IMR-90 (cell line): ENCODE data around the gene SPNS2. TPM values are rescaled to one million over a fixed set of nuclear protein-coding genes. Genes with fewer than 3 reads are reported as not detected.
A peak's percentile ranks its signal among the peaks of the same experiment; 100 is the strongest.

Experiments
- ATAC-seq: fragments of 200-7000 bp; cut with Tn5 transposase; 2 replicates; pipeline ENCODE4 v1.9.1; 2020; ENCODE audit warnings: low read depth, mild to moderate bottlenecking, moderate library complexity
- BruUV-seq: library from RNA; stranded (reverse); fragments of 400-500 nt; replicated peaks from 2 replicates; lab custom pipeline; 2021; lab: Mats Ljungman, UMichigan
- CTCF ChIA-PET: fragments of 300-600 bp; formaldehyde crosslinking; extraction: SDS; loops from one replicate; lab custom pipeline; 2021; ENCODE audit warnings: antibody characterized with exemption; lab: Yijun Ruan, JAX
- POLR2A ChIA-PET: fragments of 300-600 bp; sonication (Branson Sonifier 250); formaldehyde crosslinking; loops from one replicate; lab custom pipeline; 2022; ENCODE audit warnings: antibody characterized with exemption; ENCODE audit not compliant: unreplicated experiment; lab: Charles Lee
- DNase-seq: peaks from one replicate; pipeline ENCODE4 v3.0.0; 2013
- H2AFZ ChIP-seq: replicated peaks from 2 replicates; pipeline ENCODE3; 2013; ENCODE audit warnings: low read length, mild to moderate bottlenecking; ENCODE audit not compliant: poor library complexity
- H2AK5ac ChIP-seq: 2 replicates; pipeline ENCODE4 v1.6.1; 2013; ENCODE audit warnings: low read depth, low read length, inconsistent platforms
- H2AK9ac ChIP-seq: replicated peaks from 2 replicates; pipeline ENCODE3; 2013; ENCODE audit warnings: mild to moderate bottlenecking, low read depth, low read length, moderate library complexity; ENCODE audit not compliant: poor library complexity
- H2BK120ac ChIP-seq: 2 replicates; pipeline ENCODE4 v1.6.1; 2013; ENCODE audit warnings: low read depth, low read length, inconsistent platforms
- H2BK15ac ChIP-seq: 3 replicates; pipeline ENCODE4 v1.6.1; 2013; ENCODE audit warnings: low read depth, low read length, inconsistent platforms
- H2BK20ac ChIP-seq: 2 replicates; pipeline ENCODE4 v1.6.1; 2013; ENCODE audit warnings: low read depth, mild to moderate bottlenecking, inconsistent platforms, low read length, moderate library complexity
- H2BK5ac ChIP-seq: 2 replicates; pipeline ENCODE4 v1.6.1; 2013; ENCODE audit warnings: mild to moderate bottlenecking, low read depth, low read length, inconsistent platforms; ENCODE audit not compliant: poor library complexity, severe bottlenecking
- H3K14ac ChIP-seq: replicated peaks from 2 replicates; pipeline ENCODE4 v1.6.1; 2013; ENCODE audit warnings: low read depth, low read length, inconsistent platforms
- H3K18ac ChIP-seq: 2 replicates; pipeline ENCODE4 v1.6.1; 2013; ENCODE audit warnings: low read depth, low read length, control low read depth
- H3K23ac ChIP-seq: 2 replicates; pipeline ENCODE4 v1.6.1; 2013; ENCODE audit warnings: low read depth, low read length, inconsistent platforms
- H3K27ac ChIP-seq: 2 replicates; pipeline ENCODE4 v1.5.1; 2013; ENCODE audit warnings: mild to moderate bottlenecking, control low read depth, low read length; ENCODE audit not compliant: insufficient read depth
- H3K27me3 ChIP-seq: 2 replicates; pipeline ENCODE4 v1.6.1; 2013; ENCODE audit warnings: low read length; ENCODE audit not compliant: control insufficient read depth, insufficient read depth
- H3K36me3 ChIP-seq: 2 replicates; pipeline ENCODE4 v1.6.1; 2013; ENCODE audit warnings: low read length, mixed read lengths; ENCODE audit not compliant: control insufficient read depth, insufficient read depth
- H3K4ac ChIP-seq: 2 replicates; pipeline ENCODE4 v1.6.1; 2013; ENCODE audit warnings: low read depth, low read length, inconsistent platforms
- H3K4me1 ChIP-seq: 2 replicates; pipeline ENCODE4 v1.6.1; 2013; ENCODE audit warnings: low read length, mixed read lengths; ENCODE audit not compliant: control insufficient read depth, insufficient read depth
- H3K4me2 ChIP-seq: 2 replicates; pipeline ENCODE4 v1.6.1; 2013; ENCODE audit warnings: low read depth, mild to moderate bottlenecking, control low read depth, low read length, moderate library complexity
- H3K4me3 ChIP-seq: 2 replicates; pipeline ENCODE4 v1.5.1; 2013; ENCODE audit warnings: low read depth, mild to moderate bottlenecking, control low read depth, low read length, moderate library complexity; ENCODE audit not compliant: insufficient read depth
- H3K56ac ChIP-seq: 2 replicates; pipeline ENCODE4 v1.6.1; 2013; ENCODE audit warnings: low read length, inconsistent platforms; ENCODE audit not compliant: insufficient read depth; ENCODE audit errors: extremely low read depth
- H3K79me1 ChIP-seq, 2 experiments: 2 replicates each; pipeline ENCODE4 v1.6.1; 2013; ENCODE audit warnings: low read length in 2 of 2, inconsistent platforms in 1 of 2, low read depth in 1 of 2
- H3K9ac ChIP-seq: 2 replicates; pipeline ENCODE4 v1.6.1; 2013; ENCODE audit warnings: low read depth, low read length, control low read depth
- H3K9me1 ChIP-seq: 2 replicates; pipeline ENCODE4 v1.6.1; 2013; ENCODE audit warnings: low read length, inconsistent platforms; ENCODE audit not compliant: insufficient read depth
- H3K9me3 ChIP-seq: 2 replicates; pipeline ENCODE4 v1.6.1; 2013; ENCODE audit warnings: low read length; ENCODE audit not compliant: control insufficient read depth, insufficient read depth
- H4K20me1 ChIP-seq: 2 replicates; pipeline ENCODE4 v1.6.1; 2013; ENCODE audit warnings: low read length, inconsistent platforms; ENCODE audit not compliant: insufficient read depth
- H4K5ac ChIP-seq: 2 replicates; pipeline ENCODE4 v1.6.1; 2013; ENCODE audit warnings: mild to moderate bottlenecking, low read depth, low read length, control low read depth
- H4K8ac ChIP-seq, 2 experiments: 2 replicates each; pipeline ENCODE4 v1.6.1; 2013; ENCODE audit warnings: low read depth in 2 of 2, low read length in 2 of 2, control low read depth in 1 of 2, inconsistent platforms in 1 of 2
- H4K91ac ChIP-seq: 2 replicates; pipeline ENCODE4 v1.6.1; 2013; ENCODE audit warnings: low read depth, low read length, inconsistent platforms; ENCODE audit not compliant: insufficient read depth
- BHLHE40 ChIP-seq: fragments of 150-350 bp; IDR thresholded peaks from 2 replicates; pipeline ENCODE4 v1.6.1; 2016; ENCODE audit warnings: mild to moderate bottlenecking, low read depth, low read length
- CEBPB ChIP-seq: IDR thresholded peaks from 2 replicates; pipeline ENCODE4 v1.6.1; 2012; ENCODE audit warnings: low read depth, low read length, improper control_type of control experiment
- MAZ ChIP-seq: IDR thresholded peaks from 2 replicates; pipeline ENCODE4 v1.6.1; 2012; ENCODE audit warnings: low read depth, mild to moderate bottlenecking, low read length, improper control_type of control experiment, moderate library complexity, borderline replicate concordance
- MXI1 ChIP-seq: IDR thresholded peaks from 2 replicates; pipeline ENCODE4 v1.6.1; 2012; ENCODE audit warnings: low read depth, mild to moderate bottlenecking, low read length, moderate library complexity, borderline replicate concordance
- RCOR1 ChIP-seq: IDR thresholded peaks from 2 replicates; pipeline ENCODE4 v1.6.1; 2012; ENCODE audit warnings: mild to moderate bottlenecking, low read length, improper control_type of control experiment; ENCODE audit not compliant: insufficient replicate concordance
- SMC3 ChIP-seq: fragments of 150-350 bp; IDR thresholded peaks from 2 replicates; pipeline ENCODE4 v1.6.1; 2016; ENCODE audit warnings: low read depth, mild to moderate bottlenecking, antibody characterized with exemption, low read length, moderate library complexity
- WGBS, 2 experiments: methylation state at CpG; one replicate each; pipeline versions ENCODE4 v1.1.5 to v1.1.7; 2013; ENCODE audit warnings: missing lambda C conversion rate in 2 of 2; ENCODE audit not compliant: insufficient read length in 1 of 2; ENCODE audit errors: extremely low coverage in 2 of 2; 5-methylcytosine and 5-hydroxymethylcytosine counted together
- dilution Hi-C: fragments of 300-500 bp; cut with HindIII; formaldehyde crosslinking; loops from one replicate; pipeline ENCODE4 v1.14.3; 2018; ENCODE audit warnings: low sequenced_read_pairs; ENCODE audit not compliant: unreplicated experiment
- in situ Hi-C: fragments of 300-500 bp; cut with MboI; formaldehyde crosslinking; loops from 3 replicates; pipeline ENCODE4 v1.14.3; 2019; ENCODE audit warnings: low sequenced_read_pairs, inconsistent platforms, mixed read lengths
- intact Hi-C: fragments of 100-400 bp; cut with micrococcal nuclease; formaldehyde crosslinking; loops from 2 replicates; pipeline ENCODE4 v1.10.0; 2022
- polyA plus RNA-seq, 3 experiments: library from polyadenylated mRNA; depleted of rRNA; stranded (reverse); fragments of >200 nt; gene quantifications; 2 replicates each; pipeline ENCODE4 v1.2.3, GENCODE V29; 2012; ENCODE audit warnings: low replicate concordance in 1 of 3
- total RNA-seq: library from RNA; depleted of rRNA; stranded (reverse); fragments of >200 nt; gene quantifications from 2 replicates; pipeline ENCODE4 v1.2.3, GENCODE V29; 2012
- TF ChIP-seq, protein P1 (sequence below): fragments of 150-350 bp; IDR thresholded peaks from 2 replicates; pipeline ENCODE4 v1.6.1; 2017; ENCODE audit warnings: mild to moderate bottlenecking, antibody characterized with exemption, low read length, low read depth

SPNS2 gene
- total and polyA plus RNA-seq, 2 of the 4 experiments (the other 2 are of a cell fraction): under 0.01 TPM; not detected in 1

DNA sequence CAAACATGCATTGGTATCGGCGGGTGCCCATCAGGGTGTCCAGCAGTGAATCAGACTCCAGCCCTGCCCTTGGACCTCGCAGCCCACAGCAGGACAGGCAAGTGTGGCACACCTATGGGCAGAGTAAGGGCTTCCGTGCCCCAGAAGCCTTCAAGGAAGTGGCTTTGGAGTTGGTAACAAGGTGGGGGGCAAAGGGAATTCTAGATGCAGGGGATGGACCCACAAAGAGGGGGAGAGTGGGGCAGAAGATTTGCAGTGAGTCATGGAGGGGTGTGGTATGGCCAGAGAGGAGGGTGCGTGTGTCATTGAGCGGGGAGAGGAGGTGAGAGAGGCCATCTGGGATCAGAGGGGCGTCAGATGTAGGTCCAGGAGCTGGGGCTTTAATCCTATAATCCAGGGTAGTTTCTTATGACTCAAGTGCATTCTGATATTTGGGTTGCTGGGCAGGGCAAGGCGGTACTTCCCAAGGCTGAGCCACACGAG, 8.5 kb upstream of the SPNS2 start:
- BruUV-seq: no TSS peak
- H3K9me3 ChIP-seq: no peaks in the 10 kb centered on the region
- H4K5ac ChIP-seq: no peak overlapping the region
- no peak overlapping the region for H3K56ac ChIP-seq
- no peak overlapping the region for H2AK5ac ChIP-seq
- H4K8ac ChIP-seq: no peak overlapping the region
- H3K4me3 ChIP-seq: no peak overlapping the region
- no peak overlapping the region for H2BK20ac ChIP-seq
- ChIA-PET POLR2A (no interaction called here), CTCF (no interaction called here)
- DNase-seq (no peak), ATAC-seq (no peak)
- 75% methylated on average over 3 of the region's 9 CpGs; no CpG with 5 or more reads in 1 of the 2 experiments for WGBS, 2 experiments
- H2AFZ ChIP-seq: no peak overlapping the region
- H3K27ac ChIP-seq: no peak overlapping the region
- H2BK15ac ChIP-seq: no peak overlapping the region
- no peaks in the 10 kb centered on the region for H3K79me1 ChIP-seq
- no peaks in the 10 kb centered on the region for H3K36me3 ChIP-seq
- dilution Hi-C loops (no loop called here), in situ Hi-C loops (loop anchor here (10.0 kb wide), 1 partner anchor 65 kb away; the partner anchor contains the start of gene MYBBP1A), intact Hi-C loops (no loop called here)
- H3K18ac ChIP-seq: no peak overlapping the region
- no peaks in the 10 kb centered on the region for H3K9me1 ChIP-seq
- H2BK5ac ChIP-seq: no peak overlapping the region
- no peak overlapping the region for H3K23ac ChIP-seq
- H2AK9ac ChIP-seq: peak overlapping the region; percentile 65
- no peaks in the 10 kb centered on the region for H4K20me1 ChIP-seq
- H4K91ac ChIP-seq: no peak overlapping the region
- TF ChIP-seq, protein P1, sequence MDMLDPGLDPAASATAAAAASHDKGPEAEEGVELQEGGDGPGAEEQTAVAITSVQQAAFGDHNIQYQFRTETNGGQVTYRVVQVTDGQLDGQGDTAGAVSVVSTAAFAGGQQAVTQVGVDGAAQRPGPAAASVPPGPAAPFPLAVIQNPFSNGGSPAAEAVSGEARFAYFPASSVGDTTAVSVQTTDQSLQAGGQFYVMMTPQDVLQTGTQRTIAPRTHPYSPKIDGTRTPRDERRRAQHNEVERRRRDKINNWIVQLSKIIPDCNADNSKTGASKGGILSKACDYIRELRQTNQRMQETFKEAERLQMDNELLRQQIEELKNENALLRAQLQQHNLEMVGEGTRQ: no peak
- TF ChIP-seq BHLHE40 (no peak), MXI1 (no peak), RCOR1 (no peak), SMC3 (no peak), MAZ (no peak), CEBPB (no peak)
- H3K4me2 ChIP-seq: no peak overlapping the region
- no peak overlapping the region for H3K9ac ChIP-seq
- no peak overlapping the region for H2BK120ac ChIP-seq
- peaks cover 10% of the 10 kb centered on the region; the same call in 1 of the 2 replicates for H3K27me3 ChIP-seq
- no peaks in the 10 kb centered on the region for H3K4me1 ChIP-seq
- no peak overlapping the region for H3K4ac ChIP-seq
- H3K14ac ChIP-seq: no peak overlapping the region
